Fibroblast of lung (primary cell): ENCODE measurements around the gene FAM181A. TPM values are rescaled to one million over a fixed set of nuclear protein-coding genes. Genes with fewer than 3 reads are reported as not detected.

Source experiments
- DNase-seq, 2 donors: peaks; one replicate each; pipeline versions ENCODE4 v3.0.0 to v3.0.0-alpha.2; 2010; ENCODE audit warnings: low read depth in 2 of 2
- H2AFZ ChIP-seq: 2 replicates; pipeline ENCODE4 v1.5.1; 2012; ENCODE audit warnings: low read length, control low read depth, inconsistent platforms
- H3K27ac ChIP-seq: 2 replicates; pipeline ENCODE4 v1.5.1; 2011; ENCODE audit warnings: low read length, control low read depth; ENCODE audit not compliant: insufficient read depth
- H3K27me3 ChIP-seq: 2 replicates; pipeline ENCODE4 v1.5.1; 2011; ENCODE audit warnings: mild to moderate bottlenecking, low read length; ENCODE audit not compliant: control insufficient read depth, insufficient read depth
- H3K36me3 ChIP-seq: 2 replicates; pipeline ENCODE4 v1.5.1; 2011; ENCODE audit warnings: low read length; ENCODE audit not compliant: control insufficient read depth, insufficient read depth
- H3K4me1 ChIP-seq: 2 replicates; pipeline ENCODE4 v1.5.1; 2011; ENCODE audit warnings: low read length; ENCODE audit not compliant: control insufficient read depth, insufficient read depth; ENCODE audit errors: extremely low read depth
- H3K4me2 ChIP-seq: 2 replicates; pipeline ENCODE4 v1.5.1; 2011; ENCODE audit warnings: low read length, control low read depth; ENCODE audit not compliant: insufficient read depth; ENCODE audit errors: extremely low read depth
- H3K4me3 ChIP-seq, 4 experiments: fragments of 200-600 bp in 1 of 4; sonication (generic) in 1 of 4; replicated peaks in 1 of 4; 2 replicates each; pipeline ENCODE4 v1.5.1; 2011 to 2016; ENCODE audit warnings: low read length in 4 of 4, low read depth in 3 of 4, mild to moderate bottlenecking in 3 of 4, control low read depth in 2 of 4, inconsistent platforms in 1 of 4, mixed read lengths in 1 of 4; ENCODE audit not compliant: insufficient read depth in 1 of 4; ENCODE audit errors: control extremely low read depth in 1 of 4
- H3K79me2 ChIP-seq: 2 replicates; pipeline ENCODE4 v1.5.1; 2012; ENCODE audit warnings: mild to moderate bottlenecking, low read length, inconsistent platforms; ENCODE audit not compliant: control insufficient read depth, insufficient read depth
- H3K9ac ChIP-seq: 2 replicates; pipeline ENCODE4 v1.5.1; 2011; ENCODE audit warnings: mild to moderate bottlenecking, low read length, control low read depth; ENCODE audit not compliant: insufficient read depth
- H3K9me3 ChIP-seq: 2 replicates; pipeline ENCODE4 v1.5.1; 2012; ENCODE audit warnings: low read depth, low read length; ENCODE audit not compliant: control insufficient read depth, insufficient read depth
- H4K20me1 ChIP-seq: 2 replicates; pipeline ENCODE4 v1.5.1; 2011; ENCODE audit warnings: low read length; ENCODE audit not compliant: control insufficient read depth, insufficient read depth; ENCODE audit errors: extremely low read depth
- EZH2 ChIP-seq: IDR thresholded peaks from 2 replicates; pipeline ENCODE4 v1.5.1; 2012; ENCODE audit warnings: low read length, control low read depth, mild to moderate bottlenecking; ENCODE audit errors: missing control alignments
- polyA plus RNA-seq, 2 donors: library from polyadenylated mRNA; depleted of rRNA in 1 of 2; stranded (reverse) in 1 of 2; unstranded in 1 of 2; fragments of >200 nt; gene quantifications; 2 replicates each; pipeline ENCODE4 v1.2.1, GENCODE V29; 2011 to 2012; ENCODE audit warnings: missing spikeins in 1 of 2
- total RNA-seq: library from RNA; depleted of rRNA; stranded (reverse); fragments of >200 nt; gene quantifications from 2 replicates; pipeline ENCODE4 v1.2.1, GENCODE V29; 2014
- TF ChIP-seq, protein P1 (sequence below), 2 donors: IDR thresholded peaks in 1 of 2; conservative IDR thresholded peaks in 1 of 2; 1 replicate in 1 of 2; 2 replicates in 1 of 2; pipeline ENCODE4 v1.5.1; 2011 to 2012; ENCODE audit warnings: low read length in 2 of 2, control low read depth in 1 of 2, inconsistent platforms in 1 of 2, low read depth in 1 of 2, mild to moderate bottlenecking in 1 of 2

FAM181A gene
- total and polyA plus RNA-seq, 2 donors (not counting 1 experiment from before 2014, with no cell fraction given): not detected

DNA sequence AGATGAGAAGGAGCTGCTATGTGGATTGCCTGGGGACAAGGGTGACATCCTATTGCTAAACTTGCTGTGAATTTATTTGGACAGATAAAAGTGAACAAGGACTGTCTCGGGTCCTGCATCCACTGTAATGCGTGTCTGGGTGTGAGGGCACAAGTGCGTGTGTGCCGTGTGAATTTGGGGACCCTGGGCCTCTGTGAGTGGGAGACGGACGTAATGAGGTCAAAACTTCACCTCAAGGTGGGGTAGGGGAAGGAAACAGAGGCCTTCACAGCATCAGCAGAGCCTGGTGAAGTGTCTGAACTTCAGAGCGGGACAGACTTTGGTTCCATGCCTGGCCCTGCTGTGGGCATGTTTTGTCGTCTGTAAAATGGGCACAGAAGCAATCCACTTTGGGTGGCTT, 34.5 kb downstream of the FAM181A start:
- H2AFZ ChIP-seq: no peak overlapping the region
- H3K79me2 ChIP-seq: no peaks in the 10 kb centered on the region
- no peak overlapping the region for H3K4me2 ChIP-seq
- H4K20me1 ChIP-seq: no peaks in the 10 kb centered on the region
- no peaks in the 10 kb centered on the region for H3K9me3 ChIP-seq
- H3K27me3 ChIP-seq: no peaks in the 10 kb centered on the region
- H3K4me1 ChIP-seq: peaks cover 8% of the 10 kb centered on the region
- DNase-seq: no peak
- H3K9ac ChIP-seq: no peak overlapping the region
- H3K4me3 ChIP-seq: no peak overlapping the region
- H3K27ac ChIP-seq: no peak overlapping the region
- TF ChIP-seq, protein P1, sequence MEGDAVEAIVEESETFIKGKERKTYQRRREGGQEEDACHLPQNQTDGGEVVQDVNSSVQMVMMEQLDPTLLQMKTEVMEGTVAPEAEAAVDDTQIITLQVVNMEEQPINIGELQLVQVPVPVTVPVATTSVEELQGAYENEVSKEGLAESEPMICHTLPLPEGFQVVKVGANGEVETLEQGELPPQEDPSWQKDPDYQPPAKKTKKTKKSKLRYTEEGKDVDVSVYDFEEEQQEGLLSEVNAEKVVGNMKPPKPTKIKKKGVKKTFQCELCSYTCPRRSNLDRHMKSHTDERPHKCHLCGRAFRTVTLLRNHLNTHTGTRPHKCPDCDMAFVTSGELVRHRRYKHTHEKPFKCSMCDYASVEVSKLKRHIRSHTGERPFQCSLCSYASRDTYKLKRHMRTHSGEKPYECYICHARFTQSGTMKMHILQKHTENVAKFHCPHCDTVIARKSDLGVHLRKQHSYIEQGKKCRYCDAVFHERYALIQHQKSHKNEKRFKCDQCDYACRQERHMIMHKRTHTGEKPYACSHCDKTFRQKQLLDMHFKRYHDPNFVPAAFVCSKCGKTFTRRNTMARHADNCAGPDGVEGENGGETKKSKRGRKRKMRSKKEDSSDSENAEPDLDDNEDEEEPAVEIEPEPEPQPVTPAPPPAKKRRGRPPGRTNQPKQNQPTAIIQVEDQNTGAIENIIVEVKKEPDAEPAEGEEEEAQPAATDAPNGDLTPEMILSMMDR (conservative IDR thresholded peaks at IDR 0.05 in 1 of 2, IDR thresholded peaks at IDR 0.05 in 1 of 2; ENCODE audit: low read depth in 1 of 2, low read length in 2 of 2): no peak
- no peak for TF ChIP-seq EZH2
- H3K36me3 ChIP-seq: no peaks in the 10 kb centered on the region

DNA sequence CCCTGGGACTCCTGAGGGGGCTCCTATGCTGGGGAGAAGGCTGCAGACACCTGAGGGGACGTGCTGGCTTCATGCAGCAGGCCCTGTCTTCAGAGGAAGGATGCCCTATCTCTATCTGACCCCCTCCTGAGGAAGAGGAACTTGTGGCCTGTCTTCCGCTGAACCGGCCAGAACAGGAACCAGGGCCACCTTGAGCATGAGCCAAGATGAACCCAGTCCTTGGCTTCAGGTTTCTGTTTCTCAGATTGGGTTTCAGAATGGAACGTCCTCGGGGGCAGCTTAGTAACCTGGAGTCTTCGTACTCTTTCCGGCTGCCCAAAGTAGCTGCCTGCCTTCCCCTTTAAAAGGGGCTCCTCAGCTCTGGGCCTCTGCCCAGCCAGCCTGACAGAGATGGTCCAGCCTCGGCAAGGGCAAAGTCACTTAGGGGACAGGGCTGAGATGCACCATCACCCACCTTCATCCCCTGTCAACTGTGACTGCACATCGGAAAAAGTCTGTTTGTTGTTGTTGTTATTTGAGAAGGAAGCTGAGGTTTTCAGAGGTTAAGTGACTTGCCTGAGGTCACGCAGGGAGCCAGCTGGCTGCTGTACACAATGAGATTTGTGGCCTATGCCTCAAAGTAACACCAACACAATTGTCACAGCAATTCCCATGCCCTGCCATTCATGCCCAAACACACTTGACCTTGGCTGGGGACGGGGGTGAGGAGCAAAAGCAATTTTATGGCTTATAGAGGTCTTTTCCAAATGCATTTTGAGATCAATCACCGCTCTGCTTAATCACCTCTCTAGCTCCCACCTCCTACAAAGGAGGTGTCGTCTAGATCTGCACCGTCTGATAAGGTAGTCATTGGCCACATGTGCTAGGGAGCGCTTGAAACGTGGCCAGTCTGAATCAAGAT, 35.8 kb downstream of the FAM181A start:
- no peak overlapping the region for H3K27ac ChIP-seq
- no peak overlapping the region for H3K4me2 ChIP-seq
- no peaks in the 10 kb centered on the region for H3K36me3 ChIP-seq
- H2AFZ ChIP-seq: no peak overlapping the region
- no peaks in the 10 kb centered on the region for H3K9me3 ChIP-seq
- no peak for TF ChIP-seq EZH2
- TF ChIP-seq, protein P1 (conservative IDR thresholded peaks at IDR 0.05 in 1 of 2, IDR thresholded peaks at IDR 0.05 in 1 of 2; ENCODE audit: low read depth in 1 of 2, low read length in 2 of 2): no peak
- H4K20me1 ChIP-seq: no peaks in the 10 kb centered on the region
- no peak overlapping the region for H3K9ac ChIP-seq
- no peaks in the 10 kb centered on the region for H3K27me3 ChIP-seq
- peaks cover 8% of the 10 kb centered on the region for H3K4me1 ChIP-seq
- H3K4me3 ChIP-seq: no peak overlapping the region
- no peaks in the 10 kb centered on the region for H3K79me2 ChIP-seq
- DNase-seq: peak in 1 of 2 donors; percentile 31

DNA sequence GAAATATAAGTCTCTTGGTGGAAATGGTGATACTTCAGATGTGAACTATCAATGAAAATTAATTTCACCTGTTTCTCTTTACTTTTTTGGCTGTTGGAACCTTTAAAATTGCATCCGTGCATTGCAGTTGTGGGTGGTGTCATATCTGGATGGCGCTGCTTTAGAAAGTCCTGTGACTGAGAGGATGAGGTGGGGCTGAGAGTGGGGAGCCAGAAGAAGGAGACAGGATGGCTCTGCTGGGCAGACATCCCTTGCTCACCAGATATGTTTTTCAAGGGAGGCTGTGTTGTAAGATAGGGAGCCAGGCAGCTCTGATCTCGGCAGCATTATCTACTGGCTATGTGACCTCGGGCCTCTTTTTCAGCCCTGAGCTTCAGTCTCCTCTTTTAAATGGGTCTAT, 36.5 kb downstream of the FAM181A start:
- H3K9ac ChIP-seq: no peak overlapping the region
- H3K4me3 ChIP-seq: no peak overlapping the region
- H3K79me2 ChIP-seq: no peaks in the 10 kb centered on the region
- no peaks in the 10 kb centered on the region for H4K20me1 ChIP-seq
- no peaks in the 10 kb centered on the region for H3K36me3 ChIP-seq
- no peak overlapping the region for H3K27ac ChIP-seq
- DNase-seq: no peak
- no peak overlapping the region for H3K4me2 ChIP-seq
- TF ChIP-seq, protein P1 (conservative IDR thresholded peaks at IDR 0.05 in 1 of 2, IDR thresholded peaks at IDR 0.05 in 1 of 2; ENCODE audit: low read depth in 1 of 2, low read length in 2 of 2): no peak
- no peak for TF ChIP-seq EZH2
- H3K4me1 ChIP-seq: peaks cover 8% of the 10 kb centered on the region
- H3K27me3 ChIP-seq: no peaks in the 10 kb centered on the region
- no peaks in the 10 kb centered on the region for H3K9me3 ChIP-seq
- H2AFZ ChIP-seq: no peak overlapping the region
